SK-MEL-5 (cell line): ENCODE data around the gene NELFCD. TPM values are rescaled to one million over a fixed set of nuclear protein-coding genes. Genes with fewer than 3 reads are reported as not detected.

Source experiments
- total RNA-seq: library from RNA; depleted of rRNA; stranded (reverse); fragments of >200 nt; shearing (Covaris generic); gene quantifications from 2 replicates; pipeline ENCODE4 v1.2.3, GENCODE V29; 2014; rRNA removed

Gene NELFCD
- total RNA-seq, 1 experiment from 2014 or later = 76.2 TPM

Other genes starting within 250 kb of the NELFCD start
- gene GNAS-AS1, start 130.4 kb upstream of the NELFCD start, total RNA-seq = 0.55 and 0.90 TPM in 2 replicates
- gene GNAS, start 128.5 kb upstream of the NELFCD start, total RNA-seq = 589 and 602 TPM in 2 replicates
- gene CTSZ, start 26.0 kb downstream of the NELFCD start, total RNA-seq = 187 and 200 TPM in 2 replicates
- not detected in 2 replicates for gene TUBB1, start 38.2 kb downstream of the NELFCD start, total RNA-seq
- 96.6 and 107 TPM in 2 replicates for gene ATP5F1E, start 51.1 kb downstream of the NELFCD start, total RNA-seq
- gene PRELID3B, start 61.5 kb downstream of the NELFCD start, total RNA-seq = 105 and 108 TPM in 2 replicates
- gene ZNF831, start 182.6 kb downstream of the NELFCD start, total RNA-seq = not detected in 2 replicates